GM18520 (cell line): Measurements from ENCODE around the gene GPR179.

Experiments
- ATAC-seq: cut with Tn5 transposase; IDR thresholded peaks from one replicate; pipeline ENCODE4 v1.9.1; 2021; ENCODE audit not compliant: unreplicated experiment

The GPR179 gene, protein sequence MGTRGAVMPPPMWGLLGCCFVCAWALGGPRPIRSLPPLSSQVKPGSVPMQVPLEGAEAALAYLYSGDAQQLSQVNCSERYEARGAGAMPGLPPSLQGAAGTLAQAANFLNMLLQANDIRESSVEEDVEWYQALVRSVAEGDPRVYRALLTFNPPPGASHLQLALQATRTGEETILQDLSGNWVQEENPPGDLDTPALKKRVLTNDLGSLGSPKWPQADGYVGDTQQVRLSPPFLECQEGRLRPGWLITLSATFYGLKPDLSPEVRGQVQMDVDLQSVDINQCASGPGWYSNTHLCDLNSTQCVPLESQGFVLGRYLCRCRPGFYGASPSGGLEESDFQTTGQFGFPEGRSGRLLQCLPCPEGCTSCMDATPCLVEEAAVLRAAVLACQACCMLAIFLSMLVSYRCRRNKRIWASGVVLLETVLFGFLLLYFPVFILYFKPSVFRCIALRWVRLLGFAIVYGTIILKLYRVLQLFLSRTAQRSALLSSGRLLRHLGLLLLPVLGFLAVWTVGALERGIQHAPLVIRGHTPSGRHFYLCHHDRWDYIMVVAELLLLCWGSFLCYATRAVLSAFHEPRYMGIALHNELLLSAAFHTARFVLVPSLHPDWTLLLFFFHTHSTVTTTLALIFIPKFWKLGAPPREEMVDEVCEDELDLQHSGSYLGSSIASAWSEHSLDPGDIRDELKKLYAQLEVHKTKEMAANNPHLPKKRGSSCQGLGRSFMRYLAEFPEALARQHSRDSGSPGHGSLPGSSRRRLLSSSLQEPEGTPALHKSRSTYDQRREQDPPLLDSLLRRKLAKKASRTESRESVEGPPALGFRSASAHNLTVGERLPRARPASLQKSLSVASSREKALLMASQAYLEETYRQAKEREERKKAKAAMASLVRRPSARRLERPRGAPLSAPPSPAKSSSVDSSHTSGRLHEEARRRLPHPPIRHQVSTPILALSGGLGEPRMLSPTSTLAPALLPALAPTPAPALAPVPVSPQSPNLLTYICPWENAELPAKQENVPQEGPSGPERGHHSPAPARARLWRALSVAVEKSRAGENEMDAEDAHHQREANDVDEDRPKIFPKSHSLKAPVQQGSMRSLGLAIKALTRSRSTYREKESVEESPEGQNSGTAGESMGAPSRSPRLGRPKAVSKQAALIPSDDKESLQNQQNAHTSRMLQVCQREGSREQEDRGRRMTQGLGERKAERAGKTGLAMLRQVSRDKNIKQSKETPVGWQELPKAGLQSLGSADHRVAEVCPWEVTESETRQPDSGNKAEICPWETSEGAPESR (N-terminal part only)

DNA sequence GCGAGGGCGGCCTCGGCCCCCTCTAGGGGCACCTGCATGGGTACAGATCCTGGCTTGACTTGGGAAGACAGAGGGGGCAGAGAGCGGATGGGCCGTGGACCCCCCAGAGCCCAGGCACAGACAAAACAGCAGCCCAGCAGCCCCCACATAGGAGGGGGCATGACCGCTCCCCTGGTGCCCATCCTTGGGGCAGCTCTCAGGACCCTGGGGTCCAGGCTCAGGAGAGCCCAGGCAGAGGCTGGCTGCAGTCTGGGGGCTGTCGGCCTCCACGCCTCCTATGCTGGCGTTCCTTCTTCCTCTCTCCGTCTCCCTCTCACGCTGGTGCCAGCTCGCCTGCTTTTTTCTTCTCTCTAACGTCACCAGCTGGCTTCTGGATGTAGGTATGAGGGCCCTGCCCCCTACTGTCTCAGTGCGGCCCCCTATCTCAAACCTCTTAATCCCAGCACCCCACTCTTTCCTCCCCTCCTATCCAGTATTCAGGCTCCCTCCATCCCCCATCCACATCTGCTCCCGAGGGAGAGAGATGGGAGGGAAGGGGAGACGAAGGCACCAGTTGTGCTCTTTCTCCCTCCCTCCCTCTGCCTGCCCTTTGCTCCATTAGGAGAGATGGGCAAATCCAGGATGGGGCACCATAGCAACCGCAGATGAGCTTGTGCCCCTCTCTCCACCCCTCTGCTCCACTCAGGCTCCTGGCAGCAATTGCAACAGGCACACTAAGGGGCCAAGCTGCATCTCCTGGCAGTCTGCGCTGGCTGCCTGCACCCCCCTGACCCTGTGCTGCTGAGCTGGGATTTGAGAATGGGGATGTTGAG is at the start of gene GPR179:
Gene GPR179 (minus strand): TSS at position 349 of the 812 bp plus-strand sequence. CDS start 167 bp downstream, at position 182.
- no peak for ATAC-seq

DNA sequence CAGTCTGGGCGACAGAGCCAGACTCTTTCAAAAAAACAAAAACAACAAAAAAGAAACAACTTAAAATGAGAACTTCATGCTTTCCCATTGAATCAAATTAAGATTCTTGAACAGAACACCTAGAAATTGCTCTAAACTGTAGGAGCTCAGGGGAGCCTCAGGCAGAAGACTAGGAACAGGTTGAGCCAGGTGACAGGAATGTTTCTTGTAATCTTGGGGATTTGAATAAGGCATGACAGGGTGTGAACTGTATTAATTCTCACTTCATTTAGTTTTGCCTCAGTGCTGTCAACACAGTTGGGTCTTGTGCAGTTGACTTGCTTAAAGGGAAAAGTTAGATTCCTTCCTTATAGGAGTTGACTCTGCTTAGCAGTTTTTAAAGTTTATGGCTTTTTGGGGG is 35.7 kb upstream of the GPR179 start:
- ATAC-seq = no peak

DNA sequence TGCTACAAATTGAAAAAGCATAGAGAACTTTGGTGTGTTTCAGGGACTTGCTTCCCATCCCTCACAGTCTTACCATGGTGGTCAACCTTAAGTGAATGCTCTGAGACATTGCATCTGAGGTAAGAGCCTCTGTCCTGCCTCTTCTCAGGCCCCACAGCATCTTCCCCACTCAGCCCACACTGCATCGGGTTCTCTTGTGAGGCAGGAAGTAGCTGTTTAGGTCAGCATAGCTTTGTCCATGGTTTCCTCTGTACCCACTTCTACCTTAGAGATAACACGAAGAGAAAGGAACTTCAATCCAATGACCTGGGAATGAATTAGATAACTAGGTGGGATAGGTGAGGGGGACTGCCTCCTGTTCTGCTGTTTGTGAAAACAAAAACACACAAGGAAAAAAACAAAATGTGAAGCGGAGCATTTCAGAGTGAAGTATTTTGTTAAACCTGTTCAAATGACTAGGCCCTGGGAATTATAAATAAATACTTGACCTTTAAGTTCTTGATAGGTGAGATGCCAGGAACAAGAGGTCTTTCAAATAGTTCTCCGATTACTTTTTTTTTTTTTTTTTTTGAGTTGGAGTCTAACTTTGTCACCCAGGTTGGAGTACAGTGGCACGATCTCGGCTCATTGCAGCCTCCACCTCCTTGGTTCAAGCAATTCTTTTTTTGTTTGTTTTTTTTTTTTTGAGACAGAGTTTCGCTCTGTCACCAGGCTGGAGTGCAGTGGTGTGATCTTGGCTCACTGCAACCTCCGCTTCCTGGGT is 25.5 kb upstream of the GPR179 start:
- no peak for ATAC-seq

DNA sequence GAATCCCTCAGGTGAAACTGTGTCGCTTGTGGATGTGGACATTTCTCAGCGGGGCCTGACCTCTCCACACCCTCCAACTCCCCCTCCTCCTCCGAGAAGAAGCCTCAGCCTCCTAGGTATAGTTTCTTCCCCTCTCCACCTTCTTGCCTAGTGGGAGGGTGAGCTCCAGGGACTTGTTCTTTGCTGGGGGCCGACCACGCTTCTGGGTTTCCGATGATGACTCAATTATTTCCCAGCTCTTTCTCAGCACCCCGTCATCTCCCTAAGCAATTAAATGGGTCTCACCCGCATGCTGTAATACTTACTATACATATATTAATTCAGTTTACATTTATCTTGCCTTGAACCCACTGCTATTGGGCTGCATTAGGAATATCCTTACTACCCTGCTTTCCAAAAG is 21.0 kb upstream of the GPR179 start:
- no peak for ATAC-seq

DNA sequence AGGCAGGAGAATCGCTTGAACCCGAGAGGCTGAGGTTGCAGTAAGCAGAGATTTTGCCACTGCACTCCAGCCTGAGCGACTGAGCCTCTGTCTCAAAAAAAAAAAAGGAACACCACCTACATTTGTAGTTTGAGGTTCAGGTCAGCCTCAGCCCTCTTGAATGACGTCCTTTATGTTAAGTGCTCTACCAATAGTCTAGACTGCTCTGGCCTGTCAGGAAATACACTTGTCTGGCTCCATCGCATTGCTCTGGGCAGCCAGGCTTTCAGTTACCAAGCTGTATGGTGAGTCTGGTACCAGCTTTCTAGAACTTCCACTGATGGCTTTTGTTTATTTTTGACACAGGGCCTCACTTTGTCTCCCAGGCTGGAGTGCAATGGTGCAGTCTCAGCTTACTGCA is 19.3 kb upstream of the GPR179 start:
- ATAC-seq = no peak

DNA sequence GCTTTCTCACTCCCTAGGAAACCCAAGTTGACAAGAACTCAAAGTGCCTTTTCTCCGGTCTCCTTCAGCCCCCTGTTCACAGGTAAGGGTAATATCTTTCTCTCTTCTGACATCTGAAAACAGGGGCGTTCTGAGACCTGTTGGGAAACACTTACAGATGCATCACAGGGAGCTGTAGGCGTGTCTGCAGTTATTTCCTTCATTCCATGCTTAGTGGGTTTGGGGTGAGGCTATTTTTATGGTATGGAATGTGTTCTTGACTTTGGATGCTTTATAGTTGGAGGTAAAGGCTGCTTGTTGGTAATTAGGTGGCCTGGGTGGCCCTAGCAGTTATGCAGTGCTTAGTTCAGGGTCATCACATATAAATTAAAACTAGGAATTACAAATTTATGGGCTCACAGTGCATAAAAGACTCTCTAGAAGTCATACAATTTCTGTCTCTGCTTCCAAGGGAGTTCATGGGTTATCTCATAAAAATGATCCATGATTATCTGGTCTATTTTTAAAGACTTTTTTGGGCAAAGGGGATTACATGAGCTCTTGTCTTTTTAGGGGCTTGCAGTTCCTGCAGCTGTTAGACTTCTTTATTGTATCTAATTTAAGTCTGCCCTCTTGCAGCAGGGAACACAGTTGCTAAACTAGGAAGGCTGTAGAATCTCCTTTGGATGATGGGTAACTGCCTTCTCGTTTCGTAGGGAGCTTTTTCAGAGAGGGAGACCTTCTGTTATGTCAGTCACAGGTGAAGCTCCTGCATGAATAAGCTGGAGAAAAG is 18.1 kb upstream of the GPR179 start:
- no peak for ATAC-seq

DNA sequence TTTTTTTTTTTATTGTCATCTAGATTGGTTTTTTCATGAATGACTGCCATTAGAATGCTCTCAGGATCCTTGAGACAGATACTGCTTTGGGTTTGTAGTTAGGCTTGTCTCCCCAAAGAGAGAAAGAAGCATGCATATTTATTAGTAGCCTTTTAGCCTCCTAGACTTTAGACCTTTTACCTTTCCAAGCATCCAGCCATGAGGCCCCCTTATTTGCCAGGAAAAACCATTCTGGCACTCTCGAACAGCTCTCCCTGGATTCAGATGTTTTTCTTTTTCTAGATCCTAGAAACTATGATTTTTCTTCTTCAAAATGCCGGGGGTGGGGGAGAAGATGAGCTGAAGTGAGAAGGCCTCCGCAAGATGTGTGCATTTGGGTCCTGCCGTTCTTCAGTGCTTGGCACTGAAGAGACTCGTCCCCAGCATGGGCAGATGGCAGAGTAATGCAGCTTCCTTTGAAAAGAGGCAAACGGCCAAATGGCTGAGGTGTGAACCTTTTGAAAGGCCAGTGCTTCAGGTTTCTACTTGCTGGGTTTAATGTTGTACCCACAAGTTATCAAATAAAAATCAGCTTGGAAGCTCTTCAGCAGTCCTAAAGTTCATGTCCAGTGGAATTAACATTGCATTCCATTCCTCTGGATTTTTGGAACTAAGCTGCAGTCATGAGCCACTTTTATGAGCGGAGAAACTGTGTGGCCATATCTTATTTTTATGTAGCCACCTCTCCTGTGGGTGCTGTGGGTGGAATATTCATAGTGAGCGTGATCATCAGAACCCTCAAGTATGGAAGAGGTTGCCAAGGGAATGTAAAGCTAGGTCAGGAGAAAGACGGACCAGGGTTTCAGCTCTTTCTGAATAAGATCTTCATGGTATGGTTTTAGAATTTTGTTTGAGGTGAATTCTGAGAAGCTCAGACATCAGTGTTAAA is 15.1 kb upstream of the GPR179 start:
- no peak for ATAC-seq

DNA sequence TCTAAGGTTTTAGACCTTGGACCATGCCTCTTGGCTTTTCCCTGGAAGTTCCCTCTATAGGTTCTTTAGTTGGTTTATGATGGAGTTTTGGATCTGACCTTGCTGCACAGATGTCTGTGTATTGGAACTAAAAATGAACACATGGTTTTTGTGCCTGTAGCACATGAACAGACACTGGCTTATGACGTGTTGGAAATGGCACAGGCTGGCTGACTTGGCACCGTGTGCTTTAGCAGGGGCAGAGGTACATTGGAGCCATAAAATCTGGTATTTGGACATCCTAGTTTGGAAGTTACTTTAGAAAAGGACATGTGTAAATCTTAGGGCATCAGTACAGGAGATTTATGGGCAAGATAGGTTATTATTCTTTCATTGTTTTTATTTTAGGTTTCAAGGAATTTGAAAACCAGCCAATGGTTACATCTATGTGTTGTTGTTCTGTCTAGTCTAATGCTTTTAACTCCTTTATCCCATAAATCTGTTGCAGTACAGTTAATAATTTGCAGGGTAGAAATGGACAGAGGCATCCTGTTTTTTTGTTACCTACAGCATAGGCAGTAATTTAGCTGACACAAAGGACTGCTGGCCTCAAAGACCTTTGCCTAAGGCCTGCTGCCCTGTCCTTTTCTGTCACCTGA is 13.8 kb upstream of the GPR179 start:
- no peak for ATAC-seq

DNA sequence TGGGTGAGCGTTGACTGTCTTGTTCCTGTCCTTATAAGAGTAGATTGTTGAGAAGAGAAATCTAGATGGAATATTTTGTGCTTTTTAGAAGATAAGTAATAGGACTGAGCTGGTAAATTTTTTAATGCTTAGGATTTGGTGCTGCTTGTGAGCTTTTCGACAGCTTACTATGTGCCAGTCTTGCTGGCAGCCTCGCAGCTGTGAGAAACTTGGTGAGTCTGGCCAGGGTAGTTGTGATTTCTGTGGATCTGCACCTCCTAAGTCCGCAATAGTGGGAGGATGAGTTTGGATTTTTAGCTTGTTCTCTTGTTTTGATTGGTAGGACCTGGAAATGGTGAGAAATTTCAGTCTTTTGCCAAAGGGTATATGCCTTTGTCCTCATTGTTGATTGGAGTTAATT is 11.5 kb upstream of the GPR179 start:
- no peak for ATAC-seq

DNA sequence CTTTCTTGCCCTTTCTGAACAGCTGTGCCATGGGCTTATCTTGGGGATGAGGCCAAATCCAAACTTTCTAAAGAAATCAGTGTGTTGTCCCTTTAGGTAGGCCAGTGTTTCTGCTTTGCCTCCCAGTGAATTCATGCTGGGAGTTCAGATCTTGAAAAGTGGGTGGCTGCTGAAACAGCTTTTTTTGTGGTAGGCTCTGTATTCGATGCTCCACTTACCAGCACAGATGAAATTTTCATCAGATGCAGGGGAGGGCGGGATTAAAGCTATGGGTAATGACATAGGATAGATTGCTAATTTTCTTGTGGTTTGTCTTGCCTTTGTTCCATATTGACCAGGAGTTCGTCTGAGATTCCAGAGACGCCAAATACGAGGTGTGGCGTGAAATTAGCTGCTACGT is 10.7 kb upstream of the GPR179 start:
- no peak for ATAC-seq

DNA sequence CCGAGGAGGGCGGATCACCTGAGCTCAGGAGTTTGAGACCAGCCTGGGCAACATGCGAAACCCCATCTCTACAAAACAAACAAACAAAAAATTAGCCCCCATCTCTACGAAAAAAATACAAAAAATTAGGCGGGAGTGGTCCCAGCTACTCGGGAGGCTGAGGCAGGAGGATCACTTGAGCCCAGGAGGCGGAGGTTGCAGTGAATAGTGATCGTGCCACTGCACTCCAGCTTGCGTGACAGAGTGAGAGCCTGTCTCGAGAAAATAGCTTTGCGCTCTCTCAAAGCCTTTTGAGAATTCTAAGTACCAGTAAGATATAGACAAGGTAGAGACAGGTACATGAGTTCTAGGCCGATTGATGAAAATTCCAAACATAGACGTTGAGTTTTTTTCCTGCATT is 9.9 kb upstream of the GPR179 start:
- no peak for ATAC-seq

DNA sequence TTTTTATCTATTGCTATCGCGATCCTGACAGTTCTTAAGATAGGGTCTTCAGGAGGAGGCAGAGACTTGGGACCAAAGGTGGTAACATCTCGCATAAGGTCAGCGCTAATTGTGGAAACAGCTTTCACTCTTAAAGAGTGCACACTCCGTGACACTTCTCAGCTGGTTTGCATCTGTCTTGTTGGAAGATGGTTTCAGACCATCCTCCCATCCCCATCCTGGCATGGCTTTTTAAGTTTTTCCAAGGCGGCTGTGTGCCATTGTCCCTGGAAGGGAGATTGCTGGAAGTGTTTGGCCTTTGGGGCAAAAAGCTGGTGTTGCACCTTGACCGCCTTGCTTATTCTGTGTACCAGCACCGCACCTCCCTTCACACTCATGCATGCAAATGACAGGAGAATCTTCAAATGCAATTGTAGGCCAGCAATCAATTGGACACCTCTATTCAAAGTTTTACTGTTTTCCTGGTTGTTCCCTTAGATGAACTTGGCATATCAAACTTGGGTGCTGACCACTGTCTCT is 9.4 kb upstream of the GPR179 start:
- no peak for ATAC-seq

DNA sequence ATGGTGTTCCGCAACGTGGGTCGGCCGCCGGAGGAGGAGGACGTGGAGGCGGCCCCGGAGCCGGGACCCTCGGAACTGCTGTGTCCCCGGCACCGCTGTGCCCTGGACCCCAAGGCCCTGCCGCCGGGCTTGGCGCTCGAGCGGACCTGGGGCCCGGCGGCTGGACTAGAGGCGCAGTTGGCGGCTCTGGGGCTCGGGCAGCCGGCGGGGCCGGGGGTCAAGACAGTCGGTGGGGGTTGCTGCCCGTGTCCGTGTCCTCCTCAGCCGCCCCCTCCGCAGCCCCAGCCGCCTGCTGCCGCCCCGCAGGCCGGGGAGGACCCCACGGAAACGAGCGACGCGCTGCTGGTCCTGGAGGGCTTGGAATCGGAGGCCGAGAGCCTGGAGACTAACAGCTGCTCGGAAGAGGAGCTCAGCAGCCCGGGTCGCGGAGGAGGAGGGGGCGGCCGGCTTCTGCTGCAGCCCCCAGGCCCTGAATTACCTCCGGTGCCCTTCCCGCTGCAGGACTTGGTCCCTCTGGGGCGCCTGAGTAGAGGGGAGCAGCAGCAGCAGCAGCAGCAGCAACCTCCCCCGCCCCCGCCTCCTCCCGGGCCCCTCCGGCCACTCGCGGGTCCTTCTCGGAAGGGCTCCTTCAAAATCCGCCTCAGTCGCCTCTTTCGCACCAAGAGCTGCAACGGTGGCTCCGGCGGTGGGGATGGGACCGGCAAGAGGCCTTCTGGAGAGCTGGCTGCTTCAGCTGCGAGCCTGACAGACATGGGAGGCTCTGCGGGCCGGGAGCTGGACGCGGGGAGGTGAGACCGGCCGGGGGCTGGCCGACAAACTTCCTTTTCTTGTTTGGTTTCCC is 8.7 kb upstream of the GPR179 start:
- no peak for ATAC-seq

DNA sequence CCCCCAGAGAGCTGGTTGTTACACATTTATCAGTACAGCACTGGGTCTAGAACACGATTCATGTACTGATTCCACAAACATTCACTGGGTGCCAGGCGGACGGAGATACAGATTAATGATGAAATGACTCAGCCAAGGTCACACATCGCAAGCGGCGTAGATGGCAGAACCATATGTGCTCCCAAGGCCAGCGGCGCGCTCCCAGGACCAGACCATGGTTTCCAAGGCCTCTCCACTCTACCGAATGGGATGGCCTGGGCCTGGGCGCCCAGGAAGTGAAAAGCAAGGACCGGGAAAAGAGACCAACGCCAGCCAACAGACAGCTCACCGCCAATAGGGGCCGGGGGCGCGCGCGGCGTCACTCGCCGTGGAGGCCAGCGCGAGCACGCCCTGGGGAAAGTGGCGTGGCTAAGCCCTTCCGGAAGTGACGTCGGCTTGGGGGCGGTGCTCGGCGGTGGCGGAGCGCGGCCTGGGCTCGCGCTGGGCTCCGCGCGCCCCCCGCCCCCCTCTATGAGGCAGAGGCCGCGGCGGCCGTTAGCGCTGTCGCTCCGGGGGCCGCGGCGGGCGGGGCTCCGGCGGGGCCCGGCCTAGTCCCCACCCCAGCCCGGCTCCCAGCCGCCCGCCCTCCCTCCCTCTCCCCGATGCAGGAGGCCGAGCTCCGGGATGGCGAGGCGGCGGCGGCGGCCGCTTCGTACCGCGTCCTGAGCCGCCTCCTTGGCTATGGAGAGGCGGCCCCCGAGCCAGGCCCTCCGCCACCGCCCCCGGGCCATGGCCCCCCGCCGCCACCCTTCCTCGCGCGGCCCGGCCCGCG is 7.9 kb upstream of the GPR179 start, which contains the start of gene SOCS7:
Gene SOCS7 (plus strand): TSS at position 433 of the 811 bp plus-strand sequence. CDS start 209 bp downstream, at position 642.
- peak; percentile 77 for ATAC-seq

DNA sequence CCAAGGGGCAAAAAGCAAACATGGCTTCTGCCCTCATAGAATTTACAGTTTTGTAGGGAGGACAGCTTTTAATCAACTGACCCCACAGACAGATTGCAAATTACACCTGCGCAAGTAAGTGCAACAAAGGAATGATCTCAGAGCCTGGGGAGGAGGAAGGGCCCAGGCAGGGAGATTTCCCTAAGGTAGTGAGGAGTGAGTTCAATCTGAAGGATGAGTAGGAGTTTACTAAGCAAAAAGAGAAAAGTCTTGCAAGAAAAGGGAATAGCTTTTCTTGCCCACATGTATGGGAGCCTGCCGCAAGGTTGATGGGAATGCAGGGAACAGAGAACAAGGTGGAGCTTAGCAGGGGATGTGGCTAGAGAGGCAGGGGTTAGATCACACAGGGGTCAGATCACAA is 6.3 kb upstream of the GPR179 start:
- ATAC-seq = no peak
